HEK293 (cell line): ENCODE data around the gene ELOVL5.

ENCODE experiments used
- CTCF ChIA-PET: fragments of 350-600 bp; formaldehyde crosslinking; extraction: SDS; loops from one replicate; lab custom pipeline; 2021; ENCODE audit warnings: antibody characterized with exemption; lab: Yijun Ruan, JAX
- POLR2A ChIA-PET: fragments of 300-600 bp; formaldehyde crosslinking; extraction: SDS; loops from one replicate; lab custom pipeline; 2020; ENCODE audit warnings: antibody characterized with exemption, inconsistent platforms; lab: Yijun Ruan, JAX
- H3K27ac ChIP-seq: fragments of 200-500 bp; sonication (Bioruptor generic); 2 replicates; pipeline ENCODE4 v1.5.1; 2014; ENCODE audit warnings: low read depth, low read length, control low read depth, inconsistent platforms; ENCODE audit errors: extremely low read depth
- H3K36me3 ChIP-seq, 2 experiments: fragments of 200-500 bp in 1 of 2; sonication (Bioruptor generic) in 1 of 2; 1 replicate in 1 of 2; 2 replicates in 1 of 2; pipeline ENCODE4 v1.5.1; 2014 to 2017; ENCODE audit warnings: inconsistent platforms in 2 of 2, low read length in 2 of 2; ENCODE audit not compliant: control insufficient read depth in 2 of 2, insufficient read depth in 1 of 2
- H3K4me1 ChIP-seq: fragments of 200-500 bp; sonication (Bioruptor generic); 2 replicates; pipeline ENCODE4 v1.5.1; 2014; ENCODE audit warnings: mild to moderate bottlenecking, low read length, inconsistent platforms; ENCODE audit not compliant: control insufficient read depth, insufficient read depth
- H3K4me3 ChIP-seq: 2 replicates; pipeline ENCODE4 v1.5.1; 2011; ENCODE audit warnings: low read depth, mild to moderate bottlenecking, control low read depth, low read length, moderate library complexity
- H3K9me3 ChIP-seq: fragments of 200-500 bp; sonication (Bioruptor generic); 2 replicates; pipeline ENCODE4 v1.5.1; 2014; ENCODE audit warnings: low read depth, low read length, inconsistent platforms; ENCODE audit not compliant: control insufficient read depth, insufficient read depth
- ATF2 ChIP-seq: fragments of 450-650 bp; formaldehyde crosslinking; IDR thresholded peaks from 2 replicates; pipeline ENCODE4 v1.5.1; 2016; ENCODE audit warnings: missing biosample characterization, missing genetic modification characterization, low read depth
- HIC1 ChIP-seq: fragments of 450-650 bp; formaldehyde crosslinking; IDR thresholded peaks from 2 replicates; pipeline ENCODE4 v1.5.1; 2016; ENCODE audit warnings: missing biosample characterization, missing genetic modification characterization
- KLF16 ChIP-seq: fragments of 450-650 bp; formaldehyde crosslinking; IDR thresholded peaks from 2 replicates; pipeline ENCODE4 v1.5.1; 2017; ENCODE audit warnings: missing biosample characterization, missing genetic modification characterization
- PBX3 ChIP-seq: sonication (generic); formaldehyde crosslinking; IDR thresholded peaks from 2 replicates; pipeline ENCODE4 v1.8.1; 2022; ENCODE audit warnings: mild to moderate bottlenecking, moderate library complexity, missing genetic modification reagents
- SP3 ChIP-seq: fragments of 450-650 bp; formaldehyde crosslinking; IDR thresholded peaks from 2 replicates; pipeline ENCODE4 v1.5.1; 2016; ENCODE audit warnings: missing biosample characterization, missing genetic modification characterization
- SP7 ChIP-seq: fragments of 450-650 bp; formaldehyde crosslinking; IDR thresholded peaks from 2 replicates; pipeline ENCODE4 v1.5.1; 2016; ENCODE audit warnings: missing biosample characterization, missing genetic modification characterization
- YY2 ChIP-seq: fragments of 450-650 bp; formaldehyde crosslinking; IDR thresholded peaks from 2 replicates; pipeline ENCODE4 v1.5.1; 2016; ENCODE audit warnings: missing biosample characterization, missing genetic modification characterization
- ZBTB17 ChIP-seq: fragments of 450-650 bp; formaldehyde crosslinking; IDR thresholded peaks from 2 replicates; pipeline ENCODE4 v1.5.1; 2016; ENCODE audit warnings: missing biosample characterization, missing genetic modification characterization
- ZBTB26 ChIP-seq: fragments of 450-650 bp; formaldehyde crosslinking; optimal IDR thresholded peaks from 2 replicates; pipeline ENCODE3; 2016; ENCODE audit warnings: missing biosample characterization, mild to moderate bottlenecking, missing genetic modification characterization
- ZBTB48 ChIP-seq: fragments of 450-650 bp; formaldehyde crosslinking; IDR thresholded peaks from 2 replicates; pipeline ENCODE4 v1.5.1; 2016; ENCODE audit warnings: missing biosample characterization, missing genetic modification characterization
- ZEB2 ChIP-seq: fragments of 450-650 bp; formaldehyde crosslinking; IDR thresholded peaks from 2 replicates; pipeline ENCODE4 v1.5.1; 2016; ENCODE audit warnings: missing biosample characterization, missing genetic modification characterization
- ZNF280C ChIP-seq: fragments of 450-650 bp; formaldehyde crosslinking; IDR thresholded peaks from 2 replicates; pipeline ENCODE4 v1.5.1; 2016; ENCODE audit warnings: missing biosample characterization, missing genetic modification characterization
- ZNF324 ChIP-seq: fragments of 450-650 bp; formaldehyde crosslinking; IDR thresholded peaks from 2 replicates; pipeline ENCODE4 v1.5.1; 2016; ENCODE audit warnings: missing biosample characterization, missing genetic modification characterization
- ZNF394 ChIP-seq: fragments of 450-650 bp; formaldehyde crosslinking; IDR thresholded peaks from 2 replicates; pipeline ENCODE4 v1.5.1; 2016; ENCODE audit warnings: missing biosample characterization, missing genetic modification characterization, mild to moderate bottlenecking, moderate library complexity, borderline replicate concordance
- ZNF518A ChIP-seq: fragments of 450-650 bp; formaldehyde crosslinking; conservative IDR thresholded peaks from 2 replicates; pipeline ENCODE4 v1.5.1; 2016; ENCODE audit warnings: low read depth, missing biosample characterization, missing genetic modification characterization
- ZNF629 ChIP-seq: fragments of 450-650 bp; formaldehyde crosslinking; IDR thresholded peaks from 2 replicates; pipeline ENCODE4 v1.5.1; 2017; ENCODE audit warnings: missing biosample characterization, missing genetic modification characterization
- ZNF639 ChIP-seq: fragments of 450-650 bp; formaldehyde crosslinking; IDR thresholded peaks from 2 replicates; pipeline ENCODE4 v1.5.1; 2016; ENCODE audit warnings: missing biosample characterization, missing genetic modification characterization
- ZNF76 ChIP-seq: fragments of 450-650 bp; formaldehyde crosslinking; IDR thresholded peaks from 2 replicates; pipeline ENCODE4; 2016; ENCODE audit warnings: low read depth, missing biosample characterization, missing genetic modification characterization, borderline replicate concordance
- ZNF768 ChIP-seq: fragments of 450-650 bp; formaldehyde crosslinking; IDR thresholded peaks from 2 replicates; pipeline ENCODE4 v1.5.1; 2018; ENCODE audit warnings: missing biosample characterization, mild to moderate bottlenecking, missing genetic modification characterization
- ZNF830 ChIP-seq: fragments of 450-650 bp; IDR thresholded peaks from 2 replicates; pipeline ENCODE4 v1.5.0; 2018; ENCODE audit warnings: missing biosample characterization, missing genetic modification characterization, low read depth, mild to moderate bottlenecking, moderate library complexity

Gene ELOVL5

GRCh38 chr6:53348371-53349208 lies at the start of gene ELOVL5:
Gene ELOVL5, minus strand, starts transcription at chr6:53348950. Its CDS starts 53,251 bp downstream, at chr6:53295699.
- H3K36me3 ChIP-seq, result peaks cover 0 to 3% of the 10 kb centered on the region in 2 experiments; a peak in 1 of 3 replicates
- H3K9me3 ChIP-seq, result no peaks in the 10 kb centered on the region
- ChIA-PET CTCF (interaction anchor here (1.0 to 2.4 kb wide), 4 partner anchors 20 to 177 kb away, joined by 3 to 11 read pairs (median 3); no protein-coding TSS in a partner anchor), POLR2A (interaction anchor here (1.1 to 3.3 kb wide), 4 partner anchors 9 to 176 kb away, joined by 3 to 30 read pairs (median 3); no protein-coding TSS in a partner anchor)
- peak within 1 kb of the TSS; percentile 90 for H3K4me3 ChIP-seq
- H3K4me1 ChIP-seq, result peaks cover 6% of the 10 kb centered on the region
- H3K27ac ChIP-seq, result peak within 1 kb of the TSS; percentile 86
- TF ChIP-seq ZNF830 (tag by site-specific recombination) (no peak), ZNF518A (0 out of 2 replicates have a peak, but pooled peaks have one; percentile 34), ZNF394 (tag by site-specific recombination) (peak; percentile 15; the same call in 1 of the 2 replicates), SP3 (tag by site-specific recombination) (peak; percentile 44), ZBTB48 (tag by site-specific recombination) (no peak), ZBTB17 (peak; percentile 88), KLF16 (tag by site-specific recombination) (peak; percentile 36; the same call in 1 of the 2 replicates), ZNF629 (tag by site-specific recombination) (peak; percentile 100), ZNF639 (tag by site-specific recombination) (peak; percentile 71; the same call in 1 of the 2 replicates), YY2 (peak; percentile 28; the same call in 1 of the 2 replicates), SP7 (tag by site-specific recombination) (peak; percentile 77), ZNF76 (tag by site-specific recombination) (peak; percentile 71), ZNF324 (tag by site-specific recombination) (peak; percentile 44), ZBTB26 (tag by site-specific recombination) (peak; percentile 96), ZNF768 (no peak), HIC1 (tag by site-specific recombination) (0 out of 2 replicates have a peak, but pooled peaks have one; percentile 6), ATF2 (tag by site-specific recombination) (peak; percentile 99), PBX3 (CRISPR knock-in tag) (peak; percentile 59), ZEB2 (peak; percentile 76), ZNF280C (tag by site-specific recombination) (no peak)
